Liver (tissue), 9 donors: ENCODE results near the gene BST1. TPM values are rescaled to one million over a fixed set of nuclear protein-coding genes. Genes with fewer than 3 reads are reported as not detected.

ENCODE experiments used
- DNase-seq: peaks from one replicate; pipeline ENCODE4 v3.0.0-alpha.2; 2017; ENCODE audit warnings: low spot score
- H3K27ac ChIP-seq, 2 donors: one replicate each; pipeline ENCODE4 v1.7.0; 2013; ENCODE audit warnings: inconsistent platforms in 2 of 2, low read length in 2 of 2, control low read depth in 1 of 2, low read depth in 1 of 2, mild to moderate bottlenecking in 1 of 2
- H3K27me3 ChIP-seq, 4 donors: one replicate each; pipeline versions ENCODE4 v1.6.1 to v1.7.0; 2013; ENCODE audit warnings: low read length in 3 of 4, inconsistent platforms in 1 of 4, mild to moderate bottlenecking in 1 of 4, moderate library complexity in 1 of 4; ENCODE audit not compliant: control insufficient read depth in 4 of 4, insufficient read depth in 4 of 4
- H3K36me3 ChIP-seq, 4 donors: one replicate each; pipeline versions ENCODE4 v1.6.1 to v1.7.0; 2013; ENCODE audit warnings: low read length in 3 of 4, mild to moderate bottlenecking in 3 of 4, low read depth in 1 of 4, moderate library complexity in 1 of 4; ENCODE audit not compliant: control insufficient read depth in 4 of 4, insufficient read depth in 3 of 4
- H3K4me1 ChIP-seq, 4 donors: one replicate each; pipeline versions ENCODE4 v1.6.1 to v1.7.0; 2013; ENCODE audit warnings: low read length in 3 of 4, mild to moderate bottlenecking in 3 of 4, moderate library complexity in 1 of 4; ENCODE audit not compliant: control insufficient read depth in 4 of 4, insufficient read depth in 4 of 4
- H3K4me3 ChIP-seq, 3 donors: one replicate each; pipeline versions ENCODE4 v1.6.1 to v1.7.0; 2013; ENCODE audit warnings: low read length in 3 of 3, control low read depth in 1 of 3, low read depth in 1 of 3, mild to moderate bottlenecking in 1 of 3
- H3K9ac ChIP-seq, 2 donors: one replicate each; pipeline ENCODE4 v1.7.0; 2013; ENCODE audit warnings: low read length in 2 of 2, mild to moderate bottlenecking in 2 of 2, moderate library complexity in 2 of 2, control low read depth in 1 of 2, low read depth in 1 of 2
- H3K9me3 ChIP-seq, 4 donors: one replicate each; pipeline versions ENCODE4 v1.6.1 to v1.7.0; 2013; ENCODE audit warnings: low read length in 3 of 4; ENCODE audit not compliant: control insufficient read depth in 4 of 4
- EGR1 ChIP-seq, 2 donors: IDR thresholded peaks; 2 replicates each; pipeline ENCODE4 v1.6.1; 2016 to 2018; ENCODE audit warnings: antibody characterized with exemption in 2 of 2, low read depth in 2 of 2
- FOXA2 ChIP-seq: IDR thresholded peaks from 2 replicates; pipeline ENCODE4 v1.6.1; 2016; ENCODE audit warnings: antibody characterized with exemption
- GABPA ChIP-seq, 2 donors: IDR thresholded peaks in 1 of 2; conservative IDR thresholded peaks in 1 of 2; 2 replicates each; pipeline ENCODE4 v1.6.1; 2016; ENCODE audit warnings: antibody characterized with exemption in 2 of 2, mild to moderate bottlenecking in 1 of 2, moderate library complexity in 1 of 2
- HNF4A ChIP-seq, 2 donors: conservative IDR thresholded peaks; 2 replicates each; pipeline ENCODE4 v1.6.1; 2016; ENCODE audit warnings: antibody characterized with exemption in 2 of 2, mild to moderate bottlenecking in 2 of 2
- HNF4G ChIP-seq: IDR thresholded peaks from 2 replicates; pipeline ENCODE4 v1.6.1; 2016; ENCODE audit warnings: antibody characterized with exemption
- JUND ChIP-seq, 2 donors: IDR thresholded peaks; 2 replicates each; pipeline ENCODE4 v1.6.1; 2016; ENCODE audit warnings: antibody characterized with exemption in 2 of 2
- NR2F2 ChIP-seq: IDR thresholded peaks from 2 replicates; pipeline ENCODE4 v1.6.1; 2016; ENCODE audit warnings: antibody characterized with exemption
- RAD21 ChIP-seq, 2 donors: IDR thresholded peaks; 2 replicates each; pipeline ENCODE4 v1.6.1; 2016; ENCODE audit warnings: antibody characterized with exemption in 2 of 2, mild to moderate bottlenecking in 2 of 2
- RXRA ChIP-seq, 2 donors: IDR thresholded peaks; 2 replicates each; pipeline ENCODE4 v1.6.1; 2017 to 2018; ENCODE audit warnings: antibody characterized with exemption in 2 of 2, mild to moderate bottlenecking in 1 of 2
- SP1 ChIP-seq: IDR thresholded peaks from 2 replicates; pipeline ENCODE4 v1.6.1; 2018; ENCODE audit warnings: antibody characterized with exemption, mild to moderate bottlenecking
- TAF1 ChIP-seq: conservative IDR thresholded peaks from 2 replicates; pipeline ENCODE4 v1.6.1; 2016; ENCODE audit warnings: antibody characterized with exemption, mild to moderate bottlenecking
- YY1 ChIP-seq: IDR thresholded peaks from 2 replicates; pipeline ENCODE4 v1.6.1; 2016; ENCODE audit warnings: antibody characterized with exemption, mild to moderate bottlenecking
- WGBS: extraction: QIAGEN DNeasy Blood & Tissue Kit; methylation state at CpG from one replicate; pipeline ENCODE4 v1.1.7; 2013; 5-methylcytosine and 5-hydroxymethylcytosine counted together
- polyA plus RNA-seq, 2 donors: library from polyadenylated mRNA; stranded (reverse) in 1 of 2; unstranded in 1 of 2; fragments of 200-250 nt in 1 of 2; fragments of >200 nt in 1 of 2; fragmentation: Nextera tagmentation in 1 of 2; extraction: Ambion mirVana in 1 of 2; gene quantifications; one replicate each; pipeline versions ENCODE4 v1.2.1 to v1.2.3, GENCODE V29; 2013 to 2015
- total RNA-seq, 2 donors: library from RNA; depleted of rRNA; stranded (reverse); fragments of >200 nt; gene quantifications; one replicate each; pipeline ENCODE4 v1.2.3, GENCODE V29; 2014
- TF ChIP-seq, protein P1 (sequence below): IDR thresholded peaks from 2 replicates; pipeline ENCODE4 v1.6.1; 2016; ENCODE audit warnings: antibody characterized with exemption
- TF ChIP-seq, protein P2 (sequence below): IDR thresholded peaks from 2 replicates; pipeline ENCODE4 v1.6.1; 2016; ENCODE audit warnings: antibody characterized with exemption
- TF ChIP-seq, protein P3 (sequence below): IDR thresholded peaks from 2 replicates; pipeline ENCODE4 v1.6.1; 2016; ENCODE audit warnings: antibody characterized with exemption, mild to moderate bottlenecking
- donor health status: healthy.
- donor health status: healthy.
- donor health status: healthy.
- donor health status: healthy.
- donor health status: healthy.

BST1 gene
- total and polyA plus RNA-seq, 4 donors = 3.7 to 13.2 (median 9.9) TPM

DNA sequence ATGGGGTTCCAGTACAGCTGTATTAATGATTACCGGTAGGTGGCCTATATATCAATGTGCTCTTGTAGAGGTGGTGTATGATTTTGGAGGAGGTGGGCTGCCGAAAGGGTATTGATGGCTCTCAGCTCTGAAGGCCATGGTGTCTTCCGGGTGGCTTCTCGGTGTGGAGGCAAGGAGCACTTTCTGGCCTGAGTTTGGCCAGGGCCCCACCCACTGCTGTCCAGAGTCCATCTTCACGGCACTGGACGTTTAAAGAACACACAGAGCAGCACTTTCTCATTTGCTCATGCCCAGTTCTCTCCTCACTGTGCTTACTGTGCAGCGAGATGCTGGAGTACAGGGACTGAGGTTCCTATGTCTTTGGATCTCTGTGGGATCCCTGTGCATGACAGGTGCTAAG, 16.1 kb downstream of the BST1 start:
- 62% methylated on average over 7 of the region's 7 CpGs for WGBS
- no peaks in the 10 kb centered on the region for H3K9me3 ChIP-seq
- TF ChIP-seq TAF1 (no peak), HNF4A (conservative IDR thresholded peaks at IDR 0.05) (peak; percentile 79 to 83), RAD21 (IDR thresholded peaks at IDR 0.05) (peak in 1 of 2 donors; percentile 44), JUND (IDR thresholded peaks at IDR 0.05) (no peak), SP1 (peak; percentile 52), RXRA (IDR thresholded peaks at IDR 0.05) (peak in 1 of 2 donors; percentile 23), HNF4G (peak; percentile 60)
- TF ChIP-seq, protein P1, sequence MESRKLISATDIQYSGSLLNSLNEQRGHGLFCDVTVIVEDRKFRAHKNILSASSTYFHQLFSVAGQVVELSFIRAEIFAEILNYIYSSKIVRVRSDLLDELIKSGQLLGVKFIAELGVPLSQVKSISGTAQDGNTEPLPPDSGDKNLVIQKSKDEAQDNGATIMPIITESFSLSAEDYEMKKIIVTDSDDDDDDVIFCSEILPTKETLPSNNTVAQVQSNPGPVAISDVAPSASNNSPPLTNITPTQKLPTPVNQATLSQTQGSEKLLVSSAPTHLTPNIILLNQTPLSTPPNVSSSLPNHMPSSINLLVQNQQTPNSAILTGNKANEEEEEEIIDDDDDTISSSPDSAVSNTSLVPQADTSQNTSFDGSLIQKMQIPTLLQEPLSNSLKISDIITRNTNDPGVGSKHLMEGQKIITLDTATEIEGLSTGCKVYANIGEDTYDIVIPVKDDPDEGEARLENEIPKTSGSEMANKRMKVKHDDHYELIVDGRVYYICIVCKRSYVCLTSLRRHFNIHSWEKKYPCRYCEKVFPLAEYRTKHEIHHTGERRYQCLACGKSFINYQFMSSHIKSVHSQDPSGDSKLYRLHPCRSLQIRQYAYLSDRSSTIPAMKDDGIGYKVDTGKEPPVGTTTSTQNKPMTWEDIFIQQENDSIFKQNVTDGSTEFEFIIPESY = no peak
- TF ChIP-seq, protein P2, sequence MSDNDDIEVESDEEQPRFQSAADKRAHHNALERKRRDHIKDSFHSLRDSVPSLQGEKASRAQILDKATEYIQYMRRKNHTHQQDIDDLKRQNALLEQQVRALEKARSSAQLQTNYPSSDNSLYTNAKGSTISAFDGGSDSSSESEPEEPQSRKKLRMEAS = no peak
- no peak overlapping the region for H3K9ac ChIP-seq
- DNase-seq = no peak
- H3K27me3 ChIP-seq = no peaks in the 10 kb centered on the region
- no peaks in the 10 kb centered on the region for H3K36me3 ChIP-seq
- H3K27ac ChIP-seq = no peak overlapping the region
- H3K4me3 ChIP-seq = no peak overlapping the region
- H3K4me1 ChIP-seq = peaks cover 0 to 9% (median 3%) of the 10 kb centered on the region in 4 donors

DNA sequence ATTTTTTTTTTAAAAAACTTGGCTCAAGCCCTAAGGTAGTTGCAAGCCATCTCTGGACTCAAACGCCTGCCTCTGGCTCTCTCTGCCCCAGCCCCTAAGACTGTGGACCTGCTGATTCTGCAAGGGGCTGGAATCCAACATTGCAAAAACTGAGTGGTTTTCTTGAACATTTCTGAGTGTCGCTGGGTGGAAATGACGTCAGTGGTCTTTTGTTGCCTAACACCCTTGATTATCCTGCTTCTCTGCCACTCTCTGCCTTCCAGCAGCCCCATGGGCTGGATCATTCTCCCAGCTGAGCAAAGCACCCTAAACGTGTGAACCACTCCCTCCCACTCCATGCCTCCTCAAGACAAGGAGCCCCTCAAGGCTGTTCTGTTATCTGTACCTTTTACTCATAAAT, 16.6 kb downstream of the BST1 start:
- Histone ChIP-seq H3K27me3 (no peaks in the 10 kb centered on the region), H3K27ac (no peak overlapping the region), H3K4me1 (peaks cover 0 to 9% (median 3%) of the 10 kb centered on the region in 4 donors), H3K9ac (no peak overlapping the region), H3K4me3 (no peak overlapping the region), H3K9me3 (no peaks in the 10 kb centered on the region), H3K36me3 (no peaks in the 10 kb centered on the region)
- WGBS = 90% methylated on average over 4 of the region's 4 CpGs
- TF ChIP-seq, protein P3, sequence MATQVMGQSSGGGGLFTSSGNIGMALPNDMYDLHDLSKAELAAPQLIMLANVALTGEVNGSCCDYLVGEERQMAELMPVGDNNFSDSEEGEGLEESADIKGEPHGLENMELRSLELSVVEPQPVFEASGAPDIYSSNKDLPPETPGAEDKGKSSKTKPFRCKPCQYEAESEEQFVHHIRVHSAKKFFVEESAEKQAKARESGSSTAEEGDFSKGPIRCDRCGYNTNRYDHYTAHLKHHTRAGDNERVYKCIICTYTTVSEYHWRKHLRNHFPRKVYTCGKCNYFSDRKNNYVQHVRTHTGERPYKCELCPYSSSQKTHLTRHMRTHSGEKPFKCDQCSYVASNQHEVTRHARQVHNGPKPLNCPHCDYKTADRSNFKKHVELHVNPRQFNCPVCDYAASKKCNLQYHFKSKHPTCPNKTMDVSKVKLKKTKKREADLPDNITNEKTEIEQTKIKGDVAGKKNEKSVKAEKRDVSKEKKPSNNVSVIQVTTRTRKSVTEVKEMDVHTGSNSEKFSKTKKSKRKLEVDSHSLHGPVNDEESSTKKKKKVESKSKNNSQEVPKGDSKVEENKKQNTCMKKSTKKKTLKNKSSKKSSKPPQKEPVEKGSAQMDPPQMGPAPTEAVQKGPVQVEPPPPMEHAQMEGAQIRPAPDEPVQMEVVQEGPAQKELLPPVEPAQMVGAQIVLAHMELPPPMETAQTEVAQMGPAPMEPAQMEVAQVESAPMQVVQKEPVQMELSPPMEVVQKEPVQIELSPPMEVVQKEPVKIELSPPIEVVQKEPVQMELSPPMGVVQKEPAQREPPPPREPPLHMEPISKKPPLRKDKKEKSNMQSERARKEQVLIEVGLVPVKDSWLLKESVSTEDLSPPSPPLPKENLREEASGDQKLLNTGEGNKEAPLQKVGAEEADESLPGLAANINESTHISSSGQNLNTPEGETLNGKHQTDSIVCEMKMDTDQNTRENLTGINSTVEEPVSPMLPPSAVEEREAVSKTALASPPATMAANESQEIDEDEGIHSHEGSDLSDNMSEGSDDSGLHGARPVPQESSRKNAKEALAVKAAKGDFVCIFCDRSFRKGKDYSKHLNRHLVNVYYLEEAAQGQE = no peak
- TF ChIP-seq, protein P1 = no peak
- TF ChIP-seq FOXA2 (no peak), HNF4A (conservative IDR thresholded peaks at IDR 0.05) (no peak), TAF1 (no peak), GABPA (IDR thresholded peaks at IDR 0.05 in 1 of 2, conservative IDR thresholded peaks at IDR 0.05 in 1 of 2) (no peak), NR2F2 (no peak), HNF4G (no peak), EGR1 (IDR thresholded peaks at IDR 0.05; ENCODE audit: low read depth in 2 of 2) (no peak), RAD21 (IDR thresholded peaks at IDR 0.05) (no peak), YY1 (no peak), SP1 (no peak)
- DNase-seq = no peak
